Trophoblast cell (in vitro differentiated cells and primary cell): ENCODE data around the gene ARMC12.

ENCODE experiments used
- DNase-seq, 2 donors: peaks; one replicate each; pipeline ENCODE4 v3.0.0-alpha.2; 2016
- H2AFZ ChIP-seq: 2 replicates; pipeline ENCODE4 v1.6.1; 2013; ENCODE audit warnings: low read length, moderate library complexity, mild to moderate bottlenecking; ENCODE audit not compliant: insufficient read depth, poor library complexity
- H2AK5ac ChIP-seq: 2 replicates; pipeline ENCODE4 v1.6.1; 2013; ENCODE audit warnings: mild to moderate bottlenecking, low read length
- H2BK120ac ChIP-seq: 2 replicates; pipeline ENCODE4 v1.6.1; 2013; ENCODE audit warnings: low read length, mild to moderate bottlenecking, moderate library complexity; ENCODE audit not compliant: insufficient read depth, poor library complexity
- H2BK12ac ChIP-seq: 2 replicates; pipeline ENCODE4 v1.6.1; 2013; ENCODE audit warnings: mild to moderate bottlenecking, low read length, moderate library complexity
- H2BK5ac ChIP-seq: 2 replicates; pipeline ENCODE4 v1.6.1; 2013; ENCODE audit warnings: low read length, low read depth, moderate library complexity, mild to moderate bottlenecking; ENCODE audit not compliant: poor library complexity
- H3K14ac ChIP-seq: 2 replicates; pipeline ENCODE4 v1.6.1; 2013; ENCODE audit warnings: mild to moderate bottlenecking, low read length
- H3K18ac ChIP-seq: 2 replicates; pipeline ENCODE4 v1.6.1; 2013; ENCODE audit warnings: mild to moderate bottlenecking, low read length
- H3K23ac ChIP-seq: 2 replicates; pipeline ENCODE4 v1.6.1; 2013; ENCODE audit warnings: low read length
- H3K27ac ChIP-seq: 2 replicates; pipeline ENCODE4 v1.5.1; 2013; ENCODE audit warnings: low read depth, mild to moderate bottlenecking, inconsistent platforms, low read length, moderate library complexity
- H3K27me3 ChIP-seq: 2 replicates; pipeline ENCODE4 v1.6.1; 2013; ENCODE audit warnings: inconsistent platforms, mild to moderate bottlenecking, low read length, moderate library complexity; ENCODE audit not compliant: insufficient read depth
- H3K36me3 ChIP-seq, 2 experiments: 1 replicate in 1 of 2; 2 replicates in 1 of 2; pipeline ENCODE4 v1.6.1; 2013; ENCODE audit warnings: low read length in 2 of 2, mild to moderate bottlenecking in 2 of 2, moderate library complexity in 1 of 2; ENCODE audit not compliant: insufficient read depth in 2 of 2, control insufficient read depth in 1 of 2
- H3K4ac ChIP-seq: 2 replicates; pipeline ENCODE4 v1.6.1; 2013; ENCODE audit warnings: low read depth, mild to moderate bottlenecking, low read length, moderate library complexity
- H3K4me1 ChIP-seq, 2 experiments: 1 replicate in 1 of 2; 2 replicates in 1 of 2; pipeline ENCODE4 v1.6.1; 2013; ENCODE audit warnings: low read length in 2 of 2, mild to moderate bottlenecking in 2 of 2, moderate library complexity in 1 of 2; ENCODE audit not compliant: insufficient read depth in 2 of 2, control insufficient read depth in 1 of 2
- H3K4me2 ChIP-seq: 2 replicates; pipeline ENCODE4 v1.6.1; 2013; ENCODE audit warnings: inconsistent platforms, mild to moderate bottlenecking, low read length, moderate library complexity
- H3K4me3 ChIP-seq: 2 replicates; pipeline ENCODE4 v1.5.1; 2013; ENCODE audit warnings: mild to moderate bottlenecking, low read depth, low read length, inconsistent platforms
- H3K79me1 ChIP-seq: one replicate; pipeline ENCODE4 v1.6.1; 2013; ENCODE audit warnings: low read length
- H3K79me2 ChIP-seq: 2 replicates; pipeline ENCODE4 v1.6.1; 2013; ENCODE audit warnings: low read length, mild to moderate bottlenecking; ENCODE audit not compliant: control insufficient read depth, insufficient read depth, poor library complexity
- H3K9ac ChIP-seq: 2 replicates; pipeline ENCODE4 v1.6.1; 2013; ENCODE audit warnings: mild to moderate bottlenecking, low read length
- H3K9me3 ChIP-seq: 2 replicates; pipeline ENCODE4 v1.6.1; 2013; ENCODE audit warnings: low read depth, mild to moderate bottlenecking, control low read depth, inconsistent platforms, low read length; ENCODE audit not compliant: insufficient read depth
- H4K12ac ChIP-seq: 2 replicates; pipeline ENCODE4 v1.6.1; 2013; ENCODE audit warnings: low read depth, mild to moderate bottlenecking, low read length, moderate library complexity
- H4K8ac ChIP-seq: 2 replicates; pipeline ENCODE4 v1.6.1; 2013; ENCODE audit warnings: low read depth, mild to moderate bottlenecking, low read length, moderate library complexity
- H4K91ac ChIP-seq: one replicate; pipeline ENCODE4 v1.6.1; 2013; ENCODE audit warnings: low read depth, mild to moderate bottlenecking, low read length, moderate library complexity
- WGBS: extraction: QIAGEN DNeasy Blood & Tissue Kit; methylation state at CpG from one replicate; pipeline ENCODE4 v1.1.7; 2013; ENCODE audit warnings: missing lambda C conversion rate; ENCODE audit not compliant: insufficient read length, insufficient coverage; ENCODE audit errors: extremely low coverage; 5-methylcytosine and 5-hydroxymethylcytosine counted together

Gene ARMC12

DNA sequence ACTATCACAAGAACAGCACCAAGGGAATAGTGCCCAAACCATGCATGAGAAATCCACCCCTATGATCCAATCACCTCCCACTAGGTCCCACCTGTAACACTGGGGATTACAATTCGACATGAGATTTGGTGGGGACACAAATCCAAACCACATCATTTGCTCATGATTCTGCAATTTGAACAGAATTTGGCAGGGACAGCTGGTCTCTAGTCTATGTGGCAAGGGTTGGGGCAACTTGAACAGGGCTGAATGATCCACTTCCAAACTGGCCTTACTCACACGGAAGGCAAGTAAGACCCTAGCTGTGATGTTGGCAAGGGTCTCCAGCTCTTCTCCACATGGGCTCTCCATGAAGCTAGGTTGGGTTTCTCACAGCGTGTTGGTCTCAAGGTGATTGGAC is 38.0 kb upstream of the ARMC12 start:
- H2AK5ac ChIP-seq: no peak overlapping the region
- H2BK120ac ChIP-seq: no peak overlapping the region
- H2BK12ac ChIP-seq: no peak overlapping the region
- WGBS: no CpG with 5 or more reads among the region's 3 CpGs
- no peak overlapping the region for H3K4me2 ChIP-seq
- H3K27me3 ChIP-seq: no peaks in the 10 kb centered on the region
- H3K27ac ChIP-seq: no peak overlapping the region
- DNase-seq: no peak
- no peak overlapping the region for H2AFZ ChIP-seq
- no peaks in the 10 kb centered on the region for H3K79me1 ChIP-seq
- no peak overlapping the region for H3K14ac ChIP-seq
- H3K4me1 ChIP-seq: no peaks in the 10 kb centered on the region
- no peak overlapping the region for H3K23ac ChIP-seq
- H4K8ac ChIP-seq: no peak overlapping the region
- H3K79me2 ChIP-seq: no peaks in the 10 kb centered on the region
- H3K4ac ChIP-seq: no peak overlapping the region
- H3K9ac ChIP-seq: no peak overlapping the region
- H3K18ac ChIP-seq: no peak overlapping the region
- no peak overlapping the region for H3K4me3 ChIP-seq
- H4K91ac ChIP-seq: no peak overlapping the region
- no peaks in the 10 kb centered on the region for H3K36me3 ChIP-seq
- peaks cover 2% of the 10 kb centered on the region for H3K9me3 ChIP-seq
- H2BK5ac ChIP-seq: no peak overlapping the region
- no peak overlapping the region for H4K12ac ChIP-seq

GRCh38 chr6:35703554-35703953 is 33.3 kb upstream of the ARMC12 start:
- Histone ChIP-seq H4K91ac (no peak overlapping the region), H3K4me1 (no peaks in the 10 kb centered on the region), H3K9ac (no peak overlapping the region), H3K18ac (no peak overlapping the region), H4K8ac (no peak overlapping the region), H4K12ac (no peak overlapping the region), H3K79me2 (no peaks in the 10 kb centered on the region), H2AFZ (no peak overlapping the region), H2BK5ac (no peak overlapping the region), H2AK5ac (no peak overlapping the region), H3K4ac (no peak overlapping the region), H3K27me3 (no peaks in the 10 kb centered on the region), H3K23ac (no peak overlapping the region), H3K36me3 (no peaks in the 10 kb centered on the region), H3K4me2 (no peak overlapping the region), H3K79me1 (no peaks in the 10 kb centered on the region), H3K14ac (no peak overlapping the region), H3K4me3 (no peak overlapping the region), H3K27ac (no peak overlapping the region), H2BK12ac (no peak overlapping the region), H3K9me3 (peaks cover 2% of the 10 kb centered on the region), H2BK120ac (no peak overlapping the region)
- DNase-seq: no peak

- Histone ChIP-seq H3K18ac (no peak overlapping the region), H2BK5ac (no peak overlapping the region), H2AFZ (no peak overlapping the region), H2BK120ac (no peak overlapping the region), H3K4ac (no peak overlapping the region), H4K91ac (no peak overlapping the region), H3K27me3 (no peaks in the 10 kb centered on the region), H3K4me3 (no peak overlapping the region), H3K79me1 (no peaks in the 10 kb centered on the region), H3K79me2 (no peaks in the 10 kb centered on the region), H3K14ac (no peak overlapping the region), H4K8ac (no peak overlapping the region), H4K12ac (no peak overlapping the region), H3K9me3 (peaks cover 3% of the 10 kb centered on the region), H3K9ac (no peak overlapping the region), H3K23ac (no peak overlapping the region), H2BK12ac (no peak overlapping the region), H2AK5ac (no peak overlapping the region), H3K27ac (no peak overlapping the region), H3K4me2 (no peak overlapping the region), H3K36me3 (no peaks in the 10 kb centered on the region), H3K4me1 (no peaks in the 10 kb centered on the region)
- WGBS: no CpG with 5 or more reads among the region's 3 CpGs
- no peak for DNase-seq
Measured at GRCh38 chr6:35706468-35706867, 30.4 kb upstream of the ARMC12 start.

- no peak overlapping the region for H3K18ac ChIP-seq
- no peak for DNase-seq
- no peak overlapping the region for H4K91ac ChIP-seq
- no CpG with 5 or more reads among the region's 4 CpGs for WGBS
- no peaks in the 10 kb centered on the region for H3K79me2 ChIP-seq
- no peak overlapping the region for H3K4me3 ChIP-seq
- no peak overlapping the region for H3K14ac ChIP-seq
- no peak overlapping the region for H3K23ac ChIP-seq
- no peak overlapping the region for H2BK120ac ChIP-seq
- no peak overlapping the region for H4K12ac ChIP-seq
- H3K4me1 ChIP-seq: no peaks in the 10 kb centered on the region
- no peak overlapping the region for H3K4me2 ChIP-seq
- no peaks in the 10 kb centered on the region for H3K79me1 ChIP-seq
- no peak overlapping the region for H4K8ac ChIP-seq
- H2AK5ac ChIP-seq: no peak overlapping the region
- no peak overlapping the region for H3K4ac ChIP-seq
- no peak overlapping the region for H3K27ac ChIP-seq
- H2BK5ac ChIP-seq: no peak overlapping the region
- no peak overlapping the region for H3K9ac ChIP-seq
- no peak overlapping the region for H2AFZ ChIP-seq
- no peaks in the 10 kb centered on the region for H3K27me3 ChIP-seq
- peaks cover 3% of the 10 kb centered on the region for H3K9me3 ChIP-seq
- H3K36me3 ChIP-seq: no peaks in the 10 kb centered on the region
- no peak overlapping the region for H2BK12ac ChIP-seq
Measured at GRCh38 chr6:35707714-35708407, 29.0 kb upstream of the ARMC12 start.
